GM19193 (cell line): ENCODE data around the gene LGALS3.

Experiments
- POLR2A ChIP-seq: IDR thresholded peaks from 4 replicates; pipeline ENCODE4 v1.6.1; 2011; ENCODE audit not compliant: insufficient read depth, insufficient read length; ENCODE audit errors: extremely low read depth

LGALS3 gene

DNA sequence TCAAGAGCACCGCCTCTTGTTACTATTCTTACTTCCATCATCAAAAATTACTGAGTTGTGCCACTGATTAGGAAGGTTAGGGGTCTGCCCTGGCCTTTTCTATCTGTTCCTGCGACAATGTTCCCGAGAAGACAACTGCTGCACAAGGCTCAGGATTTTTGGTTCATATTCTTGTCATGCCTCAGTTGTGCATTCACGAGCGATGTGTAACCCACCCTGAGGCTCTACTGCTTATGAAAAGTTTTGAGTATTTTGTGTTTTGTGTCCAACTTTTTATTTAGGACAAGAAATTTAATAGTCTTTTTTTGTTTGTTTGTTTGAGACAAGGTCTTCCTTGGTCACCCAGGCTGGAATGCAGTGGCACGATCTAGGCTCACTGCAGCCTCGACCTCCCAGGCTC lies 23.1 kb upstream of the LGALS3 start:
- TF ChIP-seq POLR2A: no peak

DNA sequence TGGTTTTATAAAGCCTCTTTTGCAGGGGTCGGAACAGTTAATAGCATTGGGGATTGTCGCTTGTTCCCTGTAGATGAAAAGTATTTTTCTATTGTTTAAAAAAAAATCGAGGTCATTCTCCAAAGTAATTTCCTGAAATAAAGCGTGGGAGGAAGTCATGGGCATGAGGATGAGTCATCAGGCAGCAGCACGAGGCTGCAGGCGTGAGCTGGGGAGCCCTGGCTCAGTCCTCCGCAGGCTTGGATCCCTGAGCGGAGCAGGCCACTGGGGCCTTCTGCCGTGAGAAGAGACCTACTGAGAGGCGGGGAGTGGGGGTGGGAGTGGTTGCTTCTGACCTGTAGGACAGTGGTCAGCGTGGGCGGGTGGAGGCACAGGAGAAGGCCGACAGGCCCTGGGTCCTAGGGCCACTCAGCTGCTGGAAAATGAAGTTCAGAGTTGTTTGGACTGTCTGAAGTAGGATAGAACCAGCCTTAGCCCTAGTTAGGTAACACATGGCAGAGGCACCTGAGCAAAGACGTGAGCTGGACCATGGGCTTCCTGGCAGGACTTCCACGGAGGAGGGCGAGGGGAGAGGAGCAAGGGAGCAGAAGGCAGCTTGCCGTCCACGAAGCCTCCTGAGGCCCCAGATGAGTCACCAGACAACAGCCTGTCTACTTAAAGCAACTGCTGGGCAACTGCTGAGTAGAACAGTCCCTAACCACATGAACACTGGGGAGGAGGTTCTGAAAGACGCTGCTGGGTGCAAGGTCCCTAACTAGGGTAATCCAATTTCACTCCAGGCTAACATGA lies 21.1 kb upstream of the LGALS3 start:
- no peak for TF ChIP-seq POLR2A

DNA sequence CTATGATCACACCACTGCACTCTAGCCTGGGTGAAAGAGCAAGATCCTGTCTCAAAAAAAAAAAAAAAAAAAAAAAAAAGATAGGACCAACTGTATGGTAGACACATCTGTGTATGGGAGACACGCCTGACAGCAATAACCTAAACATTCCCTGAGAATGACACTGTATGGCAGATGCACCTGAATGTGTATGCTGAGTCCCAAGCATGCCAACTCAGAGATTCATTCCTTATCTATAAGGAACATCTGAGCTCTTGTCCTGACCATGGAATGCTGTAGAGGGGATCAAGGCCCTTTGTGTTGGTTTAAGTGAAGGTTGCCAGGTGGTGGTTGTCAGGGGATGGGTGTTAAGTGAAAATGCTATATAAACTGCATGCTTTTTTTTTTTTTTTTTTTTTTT lies 19.2 kb upstream of the LGALS3 start:
- no peak for TF ChIP-seq POLR2A

DNA sequence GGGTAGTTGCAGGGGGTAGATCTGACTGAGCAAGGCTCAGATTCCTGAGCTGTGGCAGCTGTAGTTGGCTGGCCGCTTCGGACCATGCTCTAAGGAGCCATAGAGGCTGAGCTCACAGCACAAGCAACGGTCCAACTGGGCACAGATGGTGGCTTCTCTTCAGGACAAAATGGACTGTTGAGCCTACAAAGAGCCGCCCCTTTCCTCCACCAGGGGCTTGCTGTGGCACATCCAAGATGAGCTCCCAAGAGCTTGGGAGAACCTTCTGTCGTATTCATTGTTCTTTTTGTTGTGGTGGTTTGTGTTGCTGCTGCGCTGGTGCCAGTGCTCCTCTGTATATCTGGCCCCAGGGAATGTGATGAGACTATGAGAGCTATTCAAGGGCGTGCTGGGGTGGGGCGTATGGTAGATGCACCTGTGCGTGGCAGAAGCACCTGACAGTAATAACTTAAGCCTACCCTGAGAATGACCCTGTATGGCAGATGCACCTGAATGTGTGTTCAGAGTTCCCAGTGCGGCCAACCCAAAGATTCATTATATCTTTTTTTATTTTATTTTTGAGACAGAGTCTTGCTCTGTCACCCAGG lies 17.8 kb upstream of the LGALS3 start:
- TF ChIP-seq POLR2A: no peak

DNA sequence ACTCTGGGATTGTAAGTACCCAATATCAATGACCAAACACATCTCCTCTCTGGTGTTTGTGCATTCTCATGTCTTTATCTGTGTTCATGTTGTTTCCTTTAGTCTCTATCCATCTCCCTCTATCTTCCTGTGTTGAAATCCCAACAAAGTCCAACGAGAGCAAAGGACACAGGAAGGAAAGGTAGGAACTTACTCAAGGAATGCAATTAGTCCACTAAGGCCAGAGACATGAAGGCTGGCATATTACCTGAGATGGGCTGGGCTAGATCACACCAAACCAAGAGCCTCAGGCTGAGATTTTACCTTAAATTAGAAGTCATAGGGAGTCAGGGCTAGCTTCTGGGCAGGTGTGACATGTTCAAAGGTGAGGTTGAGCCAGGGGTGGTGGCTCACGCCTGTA lies 14.3 kb upstream of the LGALS3 start:
- no peak for TF ChIP-seq POLR2A

DNA sequence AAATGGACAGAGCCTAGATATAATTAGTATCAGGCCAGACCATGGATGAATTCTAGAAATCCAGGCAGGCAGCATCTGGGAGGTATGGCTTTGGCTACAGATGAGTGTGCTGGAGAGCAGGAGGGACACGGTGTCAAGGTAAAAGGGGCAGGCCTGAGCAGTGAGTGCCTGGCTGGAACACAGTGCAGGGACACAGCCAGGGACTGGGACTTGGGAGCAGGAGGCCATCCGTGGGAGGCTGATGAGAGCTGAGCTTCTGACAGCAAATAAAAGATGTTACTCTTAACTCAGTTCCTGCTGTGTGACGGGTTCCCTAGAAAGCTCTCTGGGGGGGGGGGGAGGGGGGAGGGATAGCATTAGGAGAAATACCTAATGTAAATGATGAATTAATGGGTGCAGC lies 13.6 kb upstream of the LGALS3 start:
- no peak for TF ChIP-seq POLR2A

DNA sequence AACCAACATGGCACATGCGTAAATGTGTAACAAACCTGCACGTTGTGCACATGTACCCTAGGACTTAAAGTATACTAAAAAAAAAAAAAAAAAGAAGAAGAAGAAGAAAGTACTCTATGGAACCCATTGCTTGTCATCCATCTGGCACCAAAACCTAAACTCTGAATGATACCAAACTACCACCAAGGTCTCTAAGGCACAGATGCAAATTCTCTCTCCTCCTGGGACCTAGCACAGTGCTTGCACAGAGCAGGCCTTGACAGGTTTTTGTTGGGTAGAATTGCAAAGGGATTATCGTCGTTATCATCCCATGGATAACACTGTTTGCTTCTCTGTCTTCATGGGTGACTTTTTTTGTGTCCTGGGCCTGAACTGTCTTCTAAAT lies 13.2 kb upstream of the LGALS3 start:
- no peak for TF ChIP-seq POLR2A

DNA sequence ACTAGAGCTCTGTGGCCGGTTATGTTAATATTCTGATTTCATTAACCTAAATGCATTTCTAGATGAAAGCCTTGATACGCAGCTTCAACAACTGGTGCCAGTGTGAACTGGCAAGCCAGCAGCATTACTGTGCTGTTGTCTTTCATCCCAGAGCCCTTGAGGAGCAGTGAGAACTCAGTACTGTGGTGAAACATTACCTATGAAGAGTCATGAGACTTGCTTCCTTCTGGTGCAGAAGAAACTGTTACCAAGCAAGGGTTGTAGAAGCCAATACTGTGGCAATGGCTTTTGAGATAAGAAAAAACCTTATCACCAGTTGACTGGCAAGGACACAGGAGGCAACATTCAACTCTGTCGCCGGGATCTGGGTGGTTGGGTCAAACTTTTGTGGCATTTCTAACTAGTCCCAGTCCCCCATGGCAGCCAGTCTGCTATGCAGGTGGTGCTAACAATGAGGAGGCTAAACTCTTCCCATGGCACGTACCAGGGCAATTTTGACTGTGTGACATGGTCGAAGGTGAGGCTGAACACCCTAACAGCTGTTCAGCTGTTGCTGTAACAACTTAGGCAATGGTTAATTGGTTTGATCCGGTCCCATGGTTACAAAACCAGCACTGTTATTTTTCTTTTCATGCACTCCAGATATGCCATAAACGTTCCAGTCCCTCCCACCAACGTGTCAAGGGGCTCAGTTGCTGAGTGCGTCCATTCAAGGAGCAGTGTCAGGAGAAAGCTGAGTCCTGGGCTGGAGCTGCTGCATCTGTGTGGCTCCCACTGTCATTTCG lies 12.6 kb upstream of the LGALS3 start:
- no peak for TF ChIP-seq POLR2A

DNA sequence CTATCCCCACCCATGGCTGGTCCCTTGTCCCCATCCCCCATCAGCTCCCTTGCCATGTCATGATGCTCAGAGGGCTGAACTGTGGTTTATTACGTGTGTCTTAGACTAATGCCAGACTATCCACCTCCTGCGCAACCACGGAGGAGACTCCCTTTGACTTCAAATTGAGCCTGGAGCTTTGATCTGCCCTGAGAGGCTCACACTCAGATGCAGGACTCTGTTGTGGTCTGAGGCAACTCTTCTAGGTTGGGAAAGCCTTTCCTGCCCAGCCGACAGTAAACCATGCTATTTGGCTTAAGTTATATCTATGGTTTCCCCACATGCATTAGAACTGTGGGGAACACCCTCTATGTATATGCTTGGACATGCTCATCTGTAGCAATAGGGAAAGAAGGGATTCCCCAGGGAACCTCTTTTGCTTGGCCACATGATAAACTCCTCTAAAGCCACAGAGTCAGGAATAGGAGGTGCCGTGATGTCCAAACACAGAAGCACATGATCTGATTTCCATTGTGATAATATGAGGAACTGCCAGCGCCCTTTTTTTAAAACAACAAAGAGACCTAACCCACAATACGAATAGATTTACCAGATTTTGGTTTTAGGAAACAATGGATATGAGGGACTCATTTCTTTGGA lies 11.1 kb upstream of the LGALS3 start:
- no peak for TF ChIP-seq POLR2A

DNA sequence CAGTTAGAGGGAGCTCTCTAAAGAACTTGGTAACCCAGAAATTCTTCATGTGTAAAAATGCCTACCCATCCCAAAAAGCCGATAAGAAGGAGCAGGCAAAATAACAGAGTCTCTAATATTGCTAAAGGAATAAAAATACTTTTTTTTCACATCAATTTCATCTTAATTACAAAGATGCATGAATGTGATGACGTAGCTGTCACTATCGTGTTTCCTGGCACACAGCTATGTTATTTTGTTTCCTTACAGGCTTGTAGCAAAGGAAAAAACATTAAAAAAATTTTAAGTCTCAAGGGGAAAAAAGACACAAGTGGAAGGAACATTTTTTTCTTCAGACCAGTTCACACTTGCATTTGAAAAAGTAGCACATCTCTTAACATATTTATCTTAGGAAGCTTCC lies 10.3 kb upstream of the LGALS3 start:
- no peak for TF ChIP-seq POLR2A

DNA sequence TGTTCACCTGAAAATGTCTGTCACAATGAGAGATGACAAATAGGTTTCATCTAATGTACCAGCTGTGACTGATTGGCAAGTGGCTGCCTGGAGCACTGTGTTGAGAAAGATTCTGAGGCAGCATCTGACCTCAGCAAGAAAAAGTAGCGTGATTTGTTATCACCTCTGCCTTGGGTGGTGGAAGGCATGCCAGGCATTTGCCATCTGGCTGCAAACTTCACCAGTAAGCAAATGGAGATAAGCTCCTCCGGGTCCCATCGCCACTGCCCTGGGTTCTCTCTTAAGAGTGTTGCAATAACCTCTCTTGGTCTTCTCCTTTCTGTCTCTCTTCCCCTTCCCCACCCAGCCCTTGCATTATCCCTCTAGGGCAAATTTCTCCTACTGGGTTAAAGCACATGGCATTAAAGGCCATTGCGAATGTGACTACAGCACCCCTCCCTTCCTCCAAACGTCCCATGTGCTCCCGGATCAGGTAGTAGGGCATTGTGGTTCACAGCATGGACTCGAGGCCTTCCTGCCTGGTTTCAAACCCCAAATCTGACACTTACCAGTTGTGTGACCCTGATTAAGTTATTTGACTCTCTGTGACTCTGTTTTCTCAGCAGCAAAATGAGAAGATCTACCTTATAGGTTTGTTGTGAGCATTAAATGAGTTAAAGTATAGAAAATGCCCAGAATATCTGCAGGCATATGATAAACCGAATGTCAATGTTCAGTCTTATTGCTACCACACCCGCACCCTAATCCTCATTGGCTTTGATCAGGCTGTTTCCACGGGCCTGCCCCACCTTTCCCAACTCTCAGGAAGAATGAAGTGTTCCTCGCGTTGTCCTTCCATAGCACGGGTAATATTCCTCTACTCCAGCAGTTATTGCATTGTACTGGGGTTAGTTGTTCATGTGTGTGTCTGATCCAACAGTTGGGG lies 8.2 kb upstream of the LGALS3 start:
- TF ChIP-seq POLR2A: no peak

DNA sequence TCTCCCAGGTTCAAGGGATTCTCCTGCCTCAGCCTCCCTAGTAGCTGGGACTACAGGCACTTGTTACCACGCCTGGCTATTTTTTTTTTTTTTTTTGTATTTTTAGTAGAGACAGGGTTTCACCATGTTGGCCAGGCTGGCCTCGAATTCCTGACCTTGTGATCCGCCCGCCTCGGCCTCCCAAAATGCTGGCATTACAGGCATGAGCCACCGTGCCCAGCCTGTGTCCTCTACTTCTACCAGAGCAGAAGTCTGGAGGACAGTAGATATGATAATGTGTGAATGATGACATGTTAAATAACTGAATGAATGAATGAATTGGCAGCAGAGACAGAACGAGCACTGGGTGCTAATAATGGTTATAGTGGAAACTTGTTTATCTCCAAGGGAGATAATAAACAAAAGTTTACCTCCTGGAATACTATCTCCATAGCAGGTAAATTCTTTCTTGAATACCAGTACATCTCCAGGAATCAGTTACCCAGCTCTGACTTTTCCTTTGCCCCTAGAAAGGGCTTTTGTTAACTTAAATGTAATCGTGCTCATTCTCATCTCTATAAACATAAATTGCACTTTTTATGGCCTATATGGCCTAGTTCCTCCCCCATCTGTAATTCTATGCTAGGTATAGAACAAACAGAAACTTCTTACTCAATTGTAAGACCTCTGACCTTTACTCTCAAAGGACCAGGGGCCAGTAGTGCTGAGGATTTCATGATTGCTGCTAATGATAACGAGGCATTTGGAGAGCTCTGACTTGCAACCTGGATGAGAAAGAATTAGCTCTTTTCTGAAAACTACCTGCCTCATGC lies 7.2 kb upstream of the LGALS3 start:
- no peak for TF ChIP-seq POLR2A

DNA sequence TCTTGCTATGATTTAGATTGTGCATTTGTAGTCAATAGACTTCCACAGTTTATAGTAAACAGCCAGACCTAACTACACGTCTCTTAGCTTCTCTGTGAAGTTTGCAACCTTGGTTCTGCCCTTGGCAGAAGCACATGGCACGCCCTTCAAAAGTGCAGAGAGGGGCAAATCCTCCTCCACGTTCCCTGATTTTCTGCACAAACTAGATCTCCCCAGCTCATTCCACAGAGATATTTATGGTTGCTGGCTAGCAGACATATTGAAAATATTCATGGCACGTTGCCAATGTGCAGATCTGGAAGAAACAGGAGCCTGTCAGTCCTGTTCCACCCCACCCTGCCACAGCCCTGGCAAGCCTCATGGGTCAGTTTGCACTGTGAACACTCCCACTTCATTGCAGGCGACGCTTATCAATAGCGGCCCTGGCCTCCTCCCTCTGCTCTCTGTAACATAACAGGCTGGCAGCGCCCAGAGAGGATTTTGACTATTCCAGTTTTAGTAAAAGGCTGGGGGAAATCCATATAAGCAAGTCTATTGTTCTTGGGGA lies 6.5 kb upstream of the LGALS3 start:
- no peak for TF ChIP-seq POLR2A

DNA sequence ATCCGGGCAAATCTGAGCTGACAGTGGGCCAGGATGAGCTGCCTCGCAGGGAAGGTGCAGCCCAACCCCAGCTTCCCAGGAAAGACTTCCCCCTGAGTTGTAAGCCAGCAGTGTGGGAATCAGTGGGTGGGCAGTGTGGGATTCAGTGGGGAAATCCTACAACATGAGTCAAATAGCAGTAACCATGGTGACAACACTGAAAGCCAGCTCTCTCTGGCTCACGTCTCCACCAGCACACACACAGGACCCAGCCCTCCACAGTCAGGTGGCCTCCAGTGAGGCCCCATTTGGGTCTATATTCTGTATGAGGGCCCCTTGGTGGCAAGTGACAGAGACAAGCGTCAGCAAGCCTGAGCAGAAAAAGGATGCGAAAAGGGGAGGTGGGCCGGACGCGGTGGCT lies 6.0 kb upstream of the LGALS3 start:
- TF ChIP-seq POLR2A: no peak
